SIG-M5 treated with dmso at 0.1 percent for 504 hours (cell line): ENCODE results near the gene TUBA3E.
"Not testable (repeated sequence)": the region's sequence is repeated elsewhere in the genome, so short reads cannot be mapped to it uniquely, and the experiment has no call there.

Source experiments
- DNase-seq: peaks from one replicate; lab custom pipeline; 2025; ENCODE audit not compliant: unreplicated experiment; lab: John Stamatoyannopoulos, UW

TUBA3E gene

GRCh38 chr2:130150181-130151144, 47.8 kb downstream of the TUBA3E start:
- no peak for DNase-seq

- not testable (repeated sequence) for DNase-seq
Measured at GRCh38 chr2:130148515-130148914, 49.7 kb downstream of the TUBA3E start.

GRCh38 chr2:130145006-130145414, 53.2 kb downstream of the TUBA3E start, which contains the start of gene CCDC74B:
TSS of gene CCDC74B (minus strand) at chr2:130145112. CDS start at chr2:130144996, 116 bp downstream.
- DNase-seq, result not testable (repeated sequence)

GRCh38 chr2:130143266-130144039, 54.8 kb downstream of the TUBA3E start:
- not testable (repeated sequence) for DNase-seq

GRCh38 chr2:130142396-130143265, 55.6 kb downstream of the TUBA3E start:
- DNase-seq, result not testable (repeated sequence)
